ENCODE measurements around the gene PDE2A. TPM values are rescaled to one million over a fixed set of nuclear protein-coding genes. Genes with fewer than 3 reads are reported as not detected.

Gene PDE2A
- total and polyA plus RNA-seq, 2 experiments from 2014 or later, result 0.60 to 2.2 TPM

- Histone ChIP-seq H3K9me3 (ENCODE audit: low read depth) (no peaks in the 10 kb centered on the region), H3K79me2 (no peaks in the 10 kb centered on the region), H3K36me3 (replicated peaks; ENCODE audit: insufficient read depth, low read depth) (no peaks in the 10 kb centered on the region), H3K4me1 (ENCODE audit: insufficient read depth) (peaks cover 4% of the 10 kb centered on the region), H3K4me2 (peak overlapping the region; percentile 68), H3K27me3 (no peaks in the 10 kb centered on the region), H3K27ac (peak overlapping the region; percentile 85), H2AFZ (no peak overlapping the region), H3K4me3 (no peak overlapping the region), H3K9me2 (replicated peaks; ENCODE audit: insufficient read depth) (no peaks in the 10 kb centered on the region), H4K20me1 (ENCODE audit: insufficient read depth, poor library complexity, severe bottlenecking) (no peaks in the 10 kb centered on the region)
- TF ChIP-seq EZH2 (IDR thresholded peaks at IDR 0.05; ENCODE audit: borderline replicate concordance) (no peak), EZH2phosphoT487 (IDR thresholded peaks at IDR 0.05; ENCODE audit: low read depth, severe bottlenecking, unreplicated experiment) (no peak), CTCF (IDR thresholded peaks at IDR 0.05; ENCODE audit: poor library complexity) (no peak)
- WGBS (ENCODE audit: low lambda C conversion rate, missing lambda C conversion rate), result 83% methylated on average over 7 of the region's 7 CpGs
- DNase-seq (ENCODE audit: low spot score), result no peak
Measured at GRCh38 chr11:72702096-72702495, 27.9 kb upstream of the PDE2A start.

GRCh38 chr11:72701466-72701865, 27.2 kb upstream of the PDE2A start:
- 96% methylated on average over 10 of the region's 10 CpGs for WGBS (ENCODE audit: low lambda C conversion rate, missing lambda C conversion rate)
- DNase-seq (ENCODE audit: low spot score), result no peak
- Histone ChIP-seq H3K4me3 (no peak overlapping the region), H3K4me2 (no peak overlapping the region), H3K36me3 (replicated peaks; ENCODE audit: insufficient read depth, low read depth) (no peaks in the 10 kb centered on the region), H3K27ac (no peak overlapping the region), H3K9me3 (ENCODE audit: low read depth) (no peaks in the 10 kb centered on the region), H3K27me3 (no peaks in the 10 kb centered on the region), H2AFZ (no peak overlapping the region), H4K20me1 (ENCODE audit: insufficient read depth, poor library complexity, severe bottlenecking) (no peaks in the 10 kb centered on the region), H3K4me1 (ENCODE audit: insufficient read depth) (peaks cover 4% of the 10 kb centered on the region), H3K79me2 (no peaks in the 10 kb centered on the region), H3K9me2 (replicated peaks; ENCODE audit: insufficient read depth) (no peaks in the 10 kb centered on the region)
- TF ChIP-seq EZH2phosphoT487 (IDR thresholded peaks at IDR 0.05; ENCODE audit: low read depth, severe bottlenecking, unreplicated experiment), result no peak
- no peak for TF ChIP-seq EZH2 (IDR thresholded peaks at IDR 0.05; ENCODE audit: borderline replicate concordance)
- no peak for TF ChIP-seq CTCF (IDR thresholded peaks at IDR 0.05; ENCODE audit: poor library complexity)

- Histone ChIP-seq H3K79me2 (no peaks in the 10 kb centered on the region), H3K4me3 (no peak overlapping the region), H3K9me3 (ENCODE audit: low read depth) (no peaks in the 10 kb centered on the region), H3K4me1 (ENCODE audit: insufficient read depth) (peaks cover 4% of the 10 kb centered on the region), H2AFZ (no peak overlapping the region), H3K36me3 (replicated peaks; ENCODE audit: insufficient read depth, low read depth) (no peaks in the 10 kb centered on the region), H3K27ac (no peak overlapping the region), H4K20me1 (ENCODE audit: insufficient read depth, poor library complexity, severe bottlenecking) (no peaks in the 10 kb centered on the region), H3K4me2 (no peak overlapping the region), H3K9me2 (replicated peaks; ENCODE audit: insufficient read depth) (no peaks in the 10 kb centered on the region), H3K27me3 (no peaks in the 10 kb centered on the region)
- WGBS (ENCODE audit: low lambda C conversion rate, missing lambda C conversion rate), result 83% methylated on average over 3 of the region's 3 CpGs
- DNase-seq (ENCODE audit: low spot score), result no peak
- TF ChIP-seq CTCF (IDR thresholded peaks at IDR 0.05; ENCODE audit: poor library complexity) (no peak), EZH2 (IDR thresholded peaks at IDR 0.05; ENCODE audit: borderline replicate concordance) (no peak), EZH2phosphoT487 (IDR thresholded peaks at IDR 0.05; ENCODE audit: low read depth, severe bottlenecking, unreplicated experiment) (no peak)
Measured at GRCh38 chr11:72700146-72700545, 25.9 kb upstream of the PDE2A start.

DNA sequence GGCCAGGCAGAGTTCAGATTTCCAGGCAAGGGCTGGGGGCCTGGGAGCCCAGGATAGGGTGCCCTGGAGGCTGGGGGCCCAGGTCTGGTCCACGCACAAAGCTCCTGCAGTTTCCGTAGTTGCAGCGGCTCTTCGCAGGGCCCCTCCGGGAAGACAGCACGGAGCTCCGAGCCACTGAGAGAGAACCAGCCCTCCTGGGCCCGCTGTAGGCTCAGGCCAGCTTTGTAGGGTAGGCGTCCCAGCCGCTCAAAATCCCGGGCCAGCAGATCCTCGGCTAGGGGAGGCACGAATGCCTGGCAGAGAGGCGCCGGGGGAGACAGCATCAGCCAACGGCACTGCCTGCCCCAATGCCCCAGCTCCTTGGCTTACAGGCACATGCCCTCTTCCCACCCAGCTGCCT, 23.6 kb upstream of the PDE2A start:
- WGBS (ENCODE audit: low lambda C conversion rate, missing lambda C conversion rate), result 96% methylated on average over 16 of the region's 16 CpGs
- no peaks in the 10 kb centered on the region for H3K36me3 ChIP-seq (replicated peaks; ENCODE audit: insufficient read depth, low read depth)
- no peaks in the 10 kb centered on the region for H4K20me1 ChIP-seq (ENCODE audit: insufficient read depth, poor library complexity, severe bottlenecking)
- no peak overlapping the region for H2AFZ ChIP-seq
- no peaks in the 10 kb centered on the region for H3K9me2 ChIP-seq (replicated peaks; ENCODE audit: insufficient read depth)
- no peaks in the 10 kb centered on the region for H3K79me2 ChIP-seq
- H3K27ac ChIP-seq, result no peak overlapping the region
- H3K9me3 ChIP-seq (ENCODE audit: low read depth), result no peaks in the 10 kb centered on the region
- TF ChIP-seq CTCF (IDR thresholded peaks at IDR 0.05; ENCODE audit: poor library complexity), result no peak
- TF ChIP-seq EZH2phosphoT487 (IDR thresholded peaks at IDR 0.05; ENCODE audit: low read depth, severe bottlenecking, unreplicated experiment), result no peak
- TF ChIP-seq EZH2 (IDR thresholded peaks at IDR 0.05; ENCODE audit: borderline replicate concordance), result no peak
- peaks cover 2% of the 10 kb centered on the region for H3K4me1 ChIP-seq (ENCODE audit: insufficient read depth)
- H3K27me3 ChIP-seq, result no peaks in the 10 kb centered on the region
- DNase-seq (ENCODE audit: low spot score), result no peak
- H3K4me3 ChIP-seq, result no peak overlapping the region
- no peak overlapping the region for H3K4me2 ChIP-seq
